Spleen (tissue), 7 donors: Measurements from ENCODE around the gene THSD4.

Experiments
- CTCF ChIP-seq, 11 experiments: fragments of 200-600 bp in 7 of 11; fragments of 450-650 bp in 4 of 11; sonication (generic) in 4 of 11; IDR thresholded peaks in 8 of 11; conservative IDR thresholded peaks in 3 of 11; 1 replicate in 7 of 11; 2 replicates in 4 of 11; pipeline versions ENCODE4 v1.4.0 to v1.8.0; 2016 to 2021; ENCODE audit warnings: antibody characterized with exemption in 11 of 11, inconsistent platforms in 4 of 11, mild to moderate bottlenecking in 1 of 11
- POLR2AphosphoS5 ChIP-seq, 3 donors: sonication (generic); formaldehyde crosslinking; IDR thresholded peaks; one replicate each; pipeline ENCODE4 v1.5.1; 2017; ENCODE audit warnings: antibody characterized with exemption in 3 of 3
- donor health status: DM: no; HTN: no; CAD: no; lungs with moderate emphysema.
- donor health status: DM: no; HTN: no; CAD: no.
- donor health status: DM: no; HTN: no; CAD: no.

- TF ChIP-seq POLR2AphosphoS5 (IDR thresholded peaks at IDR 0.05) (no peak), CTCF (IDR thresholded peaks at IDR 0.05 in 8 of 11, conservative IDR thresholded peaks at IDR 0.05 in 3 of 11) (no peak)
These were observed 572.7 kb downstream of the THSD4 start for GRCh38 chr15:71687902-71688508.
